ENCODE results near the gene SSBP4.
A peak's percentile ranks its signal among the peaks of the same experiment; 100 is the strongest.

SSBP4 gene

DNA sequence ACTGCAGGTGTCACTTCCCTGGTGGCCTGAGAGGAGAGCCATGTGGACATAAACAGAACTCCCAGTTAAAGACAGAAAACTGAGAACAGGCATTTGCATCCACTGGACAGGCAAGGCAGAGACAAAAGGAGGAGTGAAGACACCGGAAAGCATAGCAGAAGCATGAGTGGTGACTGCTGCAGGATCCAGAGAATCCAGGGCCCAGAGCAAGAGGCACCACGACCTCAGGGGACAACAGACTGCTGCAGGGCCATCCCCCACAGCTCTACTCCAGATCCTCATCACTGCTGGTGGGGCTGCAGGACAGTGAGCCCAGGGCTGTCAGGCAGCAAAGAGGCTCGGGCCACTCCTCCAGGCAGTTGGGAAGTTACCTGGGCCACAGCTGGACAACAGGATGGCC is 33.2 kb downstream of the SSBP4 start:
- Histone ChIP-seq H2AK5ac (ENCODE audit: low read length) (no peak overlapping the region), H2BK12ac (ENCODE audit: low read length) (no peak overlapping the region), H4K12ac (ENCODE audit: low read depth, low read length) (no peak overlapping the region), H3K9me3 (ENCODE audit: insufficient read depth, low read depth, low read length) (peaks cover 2% of the 10 kb centered on the region), H4K91ac (ENCODE audit: low read depth, low read length) (no peak overlapping the region), H3K36me3 (ENCODE audit: control insufficient read depth in 1 of 2, insufficient read depth in 2 of 2, low read length in 2 of 2) (peaks cover 42 to 43% of the 10 kb centered on the region in 2 experiments), H2AFZ (ENCODE audit: insufficient read depth, low read length, poor library complexity) (no peak overlapping the region), H3K79me1 (ENCODE audit: low read length) (peaks cover 1% of the 10 kb centered on the region), H3K14ac (ENCODE audit: low read length) (no peak overlapping the region), H3K4me3 (ENCODE audit: low read depth, low read length) (no peak overlapping the region), H3K4ac (ENCODE audit: low read depth, low read length) (no peak overlapping the region), H2BK5ac (ENCODE audit: low read depth, low read length, poor library complexity) (no peak overlapping the region), H3K79me2 (ENCODE audit: control insufficient read depth, insufficient read depth, low read length, poor library complexity) (peaks cover under 1% of the 10 kb centered on the region), H3K9ac (ENCODE audit: low read length) (no peak overlapping the region), H4K8ac (ENCODE audit: low read depth, low read length) (no peak overlapping the region), H3K27me3 (ENCODE audit: insufficient read depth, low read length) (no peaks in the 10 kb centered on the region), H3K4me1 (ENCODE audit: control insufficient read depth in 1 of 2, insufficient read depth in 2 of 2, low read length in 2 of 2) (peaks cover 13 to 17% of the 10 kb centered on the region in 2 experiments), H3K27ac (ENCODE audit: low read depth, low read length) (peak overlapping the region; percentile 38), H3K23ac (ENCODE audit: low read length) (no peak overlapping the region), H3K18ac (ENCODE audit: low read length) (no peak overlapping the region), H3K4me2 (ENCODE audit: low read length) (no peak overlapping the region), H2BK120ac (ENCODE audit: insufficient read depth, low read length, poor library complexity) (no peak overlapping the region)
- WGBS (ENCODE audit: extremely low coverage, insufficient coverage, insufficient read length), result no CpG with 5 or more reads among the region's 3 CpGs
- DNase-seq, result peak; percentile 47 to 62

DNA sequence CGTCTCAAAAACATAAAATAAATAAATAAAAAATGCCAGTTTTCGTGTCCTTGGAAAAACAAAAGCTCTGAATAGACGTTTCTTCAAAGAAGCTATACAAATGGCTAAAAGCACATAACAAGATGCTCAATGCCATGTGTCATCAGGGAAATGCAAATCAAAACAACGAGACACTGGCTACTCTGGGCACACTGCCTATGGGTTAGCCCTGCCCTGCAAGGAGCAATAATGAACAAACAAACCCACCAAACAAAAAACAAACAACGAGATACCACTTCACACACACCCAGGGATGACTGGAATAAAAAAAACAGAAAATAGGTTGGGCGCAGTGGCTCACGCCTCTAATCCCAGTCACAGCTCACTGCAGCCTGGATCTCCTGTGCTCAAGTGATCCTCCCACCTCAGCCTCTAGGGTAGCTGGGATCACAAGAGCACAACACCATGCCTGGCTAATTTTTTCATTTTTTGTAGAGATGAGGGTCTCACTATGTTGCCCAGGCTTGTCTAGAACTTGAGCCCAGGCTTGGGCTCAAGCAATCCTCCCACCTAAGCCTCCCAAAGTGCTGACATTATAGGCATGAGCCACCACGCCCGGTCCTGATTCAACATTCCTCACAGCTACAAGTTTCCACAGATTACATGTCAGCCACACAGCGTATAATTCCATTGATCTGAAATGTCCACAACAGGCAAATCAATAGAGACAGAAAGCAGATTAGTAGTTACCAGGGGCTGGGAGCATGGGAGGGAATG is 34.2 kb downstream of the SSBP4 start:
- peaks cover 45% of the 10 kb centered on the region in 2 experiments for H3K36me3 ChIP-seq (ENCODE audit: control insufficient read depth in 1 of 2, insufficient read depth in 2 of 2, low read length in 2 of 2)
- no peak overlapping the region for H4K12ac ChIP-seq (ENCODE audit: low read depth, low read length)
- H3K4ac ChIP-seq (ENCODE audit: low read depth, low read length), result no peak overlapping the region
- no peak for DNase-seq
- no peak overlapping the region for H2AFZ ChIP-seq (ENCODE audit: insufficient read depth, low read length, poor library complexity)
- H2BK5ac ChIP-seq (ENCODE audit: low read depth, low read length, poor library complexity), result no peak overlapping the region
- H3K79me2 ChIP-seq (ENCODE audit: control insufficient read depth, insufficient read depth, low read length, poor library complexity), result no peaks in the 10 kb centered on the region
- no peak overlapping the region for H3K4me3 ChIP-seq (ENCODE audit: low read depth, low read length)
- H3K9me3 ChIP-seq (ENCODE audit: insufficient read depth, low read depth, low read length), result no peaks in the 10 kb centered on the region
- no peak overlapping the region for H3K9ac ChIP-seq (ENCODE audit: low read length)
- no peak overlapping the region for H4K8ac ChIP-seq (ENCODE audit: low read depth, low read length)
- no peak overlapping the region for H2BK120ac ChIP-seq (ENCODE audit: insufficient read depth, low read length, poor library complexity)
- H3K23ac ChIP-seq (ENCODE audit: low read length), result no peak overlapping the region
- H3K4me2 ChIP-seq (ENCODE audit: low read length), result no peak overlapping the region
- peaks cover 17 to 23% of the 10 kb centered on the region in 2 experiments for H3K4me1 ChIP-seq (ENCODE audit: control insufficient read depth in 1 of 2, insufficient read depth in 2 of 2, low read length in 2 of 2)
- no peak overlapping the region for H3K14ac ChIP-seq (ENCODE audit: low read length)
- no peaks in the 10 kb centered on the region for H3K27me3 ChIP-seq (ENCODE audit: insufficient read depth, low read length)
- no peak overlapping the region for H3K27ac ChIP-seq (ENCODE audit: low read depth, low read length)
- no peak overlapping the region for H4K91ac ChIP-seq (ENCODE audit: low read depth, low read length)
- no peak overlapping the region for H3K18ac ChIP-seq (ENCODE audit: low read length)
- no peak overlapping the region for H2AK5ac ChIP-seq (ENCODE audit: low read length)
- H3K79me1 ChIP-seq (ENCODE audit: low read length), result no peaks in the 10 kb centered on the region
- H2BK12ac ChIP-seq (ENCODE audit: low read length), result no peak overlapping the region
- WGBS (ENCODE audit: extremely low coverage, insufficient coverage, insufficient read length), result no CpG with 5 or more reads among the region's 10 CpGs

DNA sequence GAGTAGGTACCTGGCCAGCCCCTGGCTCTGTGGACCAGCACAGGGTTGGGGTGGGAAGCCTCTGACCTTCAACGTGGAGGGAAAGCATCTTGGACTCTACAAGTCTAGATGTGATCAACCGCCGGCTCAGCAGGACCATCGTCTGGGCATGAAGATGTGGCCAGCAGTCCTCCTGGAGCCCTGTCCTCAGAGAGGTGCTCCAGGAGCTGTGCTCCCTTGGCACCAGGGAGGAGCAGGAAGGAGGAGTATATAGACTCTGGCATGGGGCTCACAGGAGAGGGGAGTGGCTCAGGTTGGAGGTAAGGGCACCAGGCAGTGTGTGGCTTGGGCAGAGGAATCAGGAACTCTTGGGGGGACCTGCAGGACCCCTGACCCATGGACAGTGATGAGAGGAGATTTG is 37.1 kb downstream of the SSBP4 start:
- H3K4me2 ChIP-seq (ENCODE audit: low read length), result no peak overlapping the region
- no peak overlapping the region for H2BK120ac ChIP-seq (ENCODE audit: insufficient read depth, low read length, poor library complexity)
- H3K23ac ChIP-seq (ENCODE audit: low read length), result no peak overlapping the region
- no peak overlapping the region for H3K9ac ChIP-seq (ENCODE audit: low read length)
- no peak overlapping the region for H4K91ac ChIP-seq (ENCODE audit: low read depth, low read length)
- no CpG with 5 or more reads among the region's 4 CpGs for WGBS (ENCODE audit: extremely low coverage, insufficient coverage, insufficient read length)
- H3K14ac ChIP-seq (ENCODE audit: low read length), result no peak overlapping the region
- no peak overlapping the region for H4K12ac ChIP-seq (ENCODE audit: low read depth, low read length)
- H2BK12ac ChIP-seq (ENCODE audit: low read length), result no peak overlapping the region
- peaks cover 38 to 42% of the 10 kb centered on the region in 2 experiments for H3K36me3 ChIP-seq (ENCODE audit: control insufficient read depth in 1 of 2, insufficient read depth in 2 of 2, low read length in 2 of 2)
- H2BK5ac ChIP-seq (ENCODE audit: low read depth, low read length, poor library complexity), result no peak overlapping the region
- DNase-seq, result no peak
- no peak overlapping the region for H3K27ac ChIP-seq (ENCODE audit: low read depth, low read length)
- no peaks in the 10 kb centered on the region for H3K27me3 ChIP-seq (ENCODE audit: insufficient read depth, low read length)
- peaks cover 31 to 34% of the 10 kb centered on the region in 2 experiments for H3K4me1 ChIP-seq (ENCODE audit: control insufficient read depth in 1 of 2, insufficient read depth in 2 of 2, low read length in 2 of 2)
- no peaks in the 10 kb centered on the region for H3K79me2 ChIP-seq (ENCODE audit: control insufficient read depth, insufficient read depth, low read length, poor library complexity)
- H3K9me3 ChIP-seq (ENCODE audit: insufficient read depth, low read depth, low read length), result no peaks in the 10 kb centered on the region
- H3K18ac ChIP-seq (ENCODE audit: low read length), result no peak overlapping the region
- H3K4me3 ChIP-seq (ENCODE audit: low read depth, low read length), result no peak overlapping the region
- H3K4ac ChIP-seq (ENCODE audit: low read depth, low read length), result no peak overlapping the region
- H2AFZ ChIP-seq (ENCODE audit: insufficient read depth, low read length, poor library complexity), result no peak overlapping the region
- H3K79me1 ChIP-seq (ENCODE audit: low read length), result peaks cover 13% of the 10 kb centered on the region
- no peak overlapping the region for H4K8ac ChIP-seq (ENCODE audit: low read depth, low read length)
- H2AK5ac ChIP-seq (ENCODE audit: low read length), result no peak overlapping the region

GRCh38 chr19:18456974-18457373 is 37.8 kb downstream of the SSBP4 start:
- Histone ChIP-seq H3K79me2 (ENCODE audit: control insufficient read depth, insufficient read depth, low read length, poor library complexity) (no peaks in the 10 kb centered on the region), H4K12ac (ENCODE audit: low read depth, low read length) (no peak overlapping the region), H4K8ac (ENCODE audit: low read depth, low read length) (no peak overlapping the region), H3K14ac (ENCODE audit: low read length) (no peak overlapping the region), H3K23ac (ENCODE audit: low read length) (no peak overlapping the region), H3K27me3 (ENCODE audit: insufficient read depth, low read length) (no peaks in the 10 kb centered on the region), H3K4me2 (ENCODE audit: low read length) (no peak overlapping the region), H2AK5ac (ENCODE audit: low read length) (no peak overlapping the region), H3K36me3 (ENCODE audit: control insufficient read depth in 1 of 2, insufficient read depth in 2 of 2, low read length in 2 of 2) (peaks cover 41 to 42% of the 10 kb centered on the region in 2 experiments), H2BK12ac (ENCODE audit: low read length) (no peak overlapping the region), H2BK120ac (ENCODE audit: insufficient read depth, low read length, poor library complexity) (no peak overlapping the region), H3K79me1 (ENCODE audit: low read length) (peaks cover 13% of the 10 kb centered on the region), H3K9ac (ENCODE audit: low read length) (no peak overlapping the region), H3K4me1 (ENCODE audit: control insufficient read depth in 1 of 2, insufficient read depth in 2 of 2, low read length in 2 of 2) (peaks cover 25 to 29% of the 10 kb centered on the region in 2 experiments), H2BK5ac (ENCODE audit: low read depth, low read length, poor library complexity) (no peak overlapping the region), H3K18ac (ENCODE audit: low read length) (no peak overlapping the region), H4K91ac (ENCODE audit: low read depth, low read length) (no peak overlapping the region), H3K9me3 (ENCODE audit: insufficient read depth, low read depth, low read length) (no peaks in the 10 kb centered on the region), H2AFZ (ENCODE audit: insufficient read depth, low read length, poor library complexity) (no peak overlapping the region), H3K4ac (ENCODE audit: low read depth, low read length) (no peak overlapping the region), H3K27ac (ENCODE audit: low read depth, low read length) (no peak overlapping the region), H3K4me3 (ENCODE audit: low read depth, low read length) (no peak overlapping the region)
- no peak for DNase-seq
- WGBS (ENCODE audit: extremely low coverage, insufficient coverage, insufficient read length), result no CpG with 5 or more reads among the region's 9 CpGs

Measured in trophoblast cell (in vitro differentiated cells and primary cell).